ENCODE measurements around the gene SYCE1.
"Not testable (repeated sequence)": the region's sequence is repeated elsewhere in the genome, so short reads cannot be mapped to it uniquely, and the experiment has no call there.

Gene SYCE1

GRCh38 chr10:133557381-133557780 lies 8.0 kb downstream of the SYCE1 start:
- DNase-seq (ENCODE audit: low read depth in 2 of 2) = no peak

DNA sequence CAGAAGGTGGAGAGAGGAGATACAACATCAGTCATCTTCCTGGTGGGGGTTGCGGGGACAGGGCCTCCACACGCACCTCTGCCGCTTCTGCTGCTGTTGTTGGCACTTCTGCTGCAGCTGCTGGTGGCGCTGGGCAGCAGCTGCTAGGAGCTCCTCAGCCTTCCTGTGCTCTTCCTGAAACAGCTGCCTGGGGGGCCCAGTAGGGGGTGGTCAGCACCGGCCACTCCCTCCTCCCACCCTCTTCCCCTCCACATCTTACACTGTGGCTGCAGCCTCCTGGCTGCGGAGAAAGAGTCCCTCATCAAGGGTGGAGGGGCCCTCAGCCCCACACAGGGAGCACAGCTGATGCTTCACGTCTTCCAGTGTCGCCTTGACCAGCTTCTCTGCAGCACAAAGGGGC lies 9.9 kb downstream of the SYCE1 start:
- DNase-seq (ENCODE audit: low read depth in 2 of 2) = no peak

GRCh38 chr10:133554600-133554999 lies 10.8 kb downstream of the SYCE1 start:
- no peak for DNase-seq (ENCODE audit: low read depth in 2 of 2)

- DNase-seq (ENCODE audit: low read depth in 2 of 2) = no peak
Observed at GRCh38 chr10:133544506-133544905, 20.9 kb downstream of the SYCE1 start.

- not testable (repeated sequence) for DNase-seq (ENCODE audit: low read depth in 2 of 2)
Observed at GRCh38 chr10:133541441-133541975, 23.9 kb downstream of the SYCE1 start.

DNA sequence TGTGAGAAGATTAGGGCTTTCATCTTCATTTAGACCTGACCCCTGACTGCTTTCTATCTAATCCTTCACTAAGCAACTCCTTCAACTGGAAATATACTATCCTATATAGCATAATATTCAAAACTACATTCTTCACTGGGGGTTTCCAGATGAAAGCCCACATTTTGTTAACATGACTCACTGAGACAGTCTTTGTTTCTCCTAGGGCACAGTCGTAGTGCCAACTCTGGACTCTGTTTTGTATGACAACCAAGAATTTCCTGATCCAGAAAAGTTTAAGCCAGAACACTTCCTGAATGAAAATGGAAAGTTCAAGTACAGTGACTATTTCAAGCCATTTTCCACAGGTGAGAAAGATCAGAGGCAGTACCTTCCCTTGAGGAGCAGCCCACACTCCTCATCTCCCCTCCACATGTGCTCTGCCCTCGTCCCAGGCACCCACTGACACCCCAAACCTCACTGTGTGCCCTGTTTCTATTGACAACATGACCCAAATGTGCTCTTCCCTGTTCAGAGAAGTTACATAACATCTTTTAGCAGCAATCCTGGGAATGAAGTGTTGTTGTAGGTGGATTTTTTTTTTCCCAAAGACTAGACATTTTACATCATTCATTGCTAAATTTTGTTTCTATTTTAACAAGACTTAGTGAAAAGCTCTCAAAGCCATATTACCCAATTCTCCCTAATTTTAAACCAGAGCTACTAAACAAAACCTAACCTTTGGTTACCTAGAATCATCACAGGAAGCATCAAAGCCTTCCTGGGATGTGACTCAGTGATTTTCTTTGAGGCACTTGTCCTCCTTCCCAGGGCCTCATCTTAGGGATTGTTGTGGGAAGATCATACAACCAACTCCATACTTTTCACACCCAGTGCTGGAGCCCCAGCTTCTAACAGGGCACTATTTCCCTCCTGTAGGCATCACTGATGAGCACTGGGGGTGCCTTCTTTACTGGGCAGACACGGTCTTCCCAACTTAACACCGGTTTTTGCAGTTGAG lies 27.5 kb downstream of the SYCE1 start:
- no peak for DNase-seq (ENCODE audit: low read depth in 2 of 2)

- DNase-seq (ENCODE audit: low read depth in 2 of 2) = no peak
Observed at GRCh38 chr10:133536198-133536597, 29.2 kb downstream of the SYCE1 start.

DNA sequence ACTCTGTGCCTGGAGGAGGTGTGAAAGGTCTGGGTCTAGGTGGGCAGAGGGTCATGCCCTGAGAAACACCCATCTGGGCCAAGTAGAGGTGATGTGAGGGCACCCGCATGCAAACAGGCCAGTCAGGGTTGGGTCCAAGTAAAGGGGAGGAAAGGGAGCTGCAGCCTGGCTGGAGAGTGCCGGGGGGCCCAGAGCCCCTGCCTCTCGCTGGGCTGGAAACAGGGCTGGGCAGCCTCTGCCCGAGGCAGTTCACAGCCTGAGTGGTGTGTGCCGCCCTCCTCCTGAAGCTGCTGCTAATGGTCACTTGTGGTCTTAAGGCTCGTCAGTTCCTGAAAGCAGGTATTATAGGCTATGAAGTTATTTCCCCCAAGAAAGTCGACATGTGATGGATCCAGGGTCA lies 31.0 kb downstream of the SYCE1 start:
- DNase-seq (ENCODE audit: low read depth in 2 of 2) = no peak

DNA sequence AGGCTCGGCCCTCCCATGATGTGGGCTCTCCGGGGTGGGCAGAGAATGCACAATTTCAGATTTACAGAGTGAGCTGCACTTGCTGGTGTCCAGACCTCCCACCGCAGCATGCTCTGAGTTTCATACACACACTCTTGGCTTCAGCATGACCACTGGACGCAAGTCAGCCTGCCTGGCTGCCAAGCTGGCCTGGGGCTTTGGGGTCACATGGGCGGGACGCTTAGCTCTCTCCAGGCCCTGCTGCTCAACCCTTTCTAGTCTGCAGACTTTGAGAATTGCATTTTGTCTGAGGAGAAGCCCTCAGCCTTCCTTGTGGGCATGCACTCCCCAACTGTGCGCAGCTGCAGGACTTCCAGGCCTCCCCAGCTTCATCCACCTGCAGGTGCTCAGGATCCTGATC lies 32.5 kb downstream of the SYCE1 start:
- DNase-seq (ENCODE audit: low read depth in 2 of 2) = no peak

DNA sequence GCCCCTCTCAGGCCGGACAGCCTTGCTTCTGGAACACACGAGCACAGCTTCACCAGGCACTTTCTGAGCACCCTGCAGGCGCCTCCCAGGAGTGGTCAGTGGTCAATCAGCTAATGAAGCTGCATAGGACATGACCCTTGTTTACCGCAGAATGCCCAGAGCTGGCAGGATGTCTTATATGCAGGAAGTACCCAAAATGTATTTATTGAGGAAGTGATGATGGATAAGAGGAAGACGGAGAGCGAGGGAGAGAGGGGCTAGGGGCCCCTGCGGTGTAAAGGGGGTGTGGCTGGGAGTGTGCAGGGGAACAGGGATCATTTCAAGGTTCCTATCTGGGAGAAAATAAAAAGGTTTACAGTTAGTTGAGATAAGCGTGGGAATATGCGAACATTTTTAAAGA lies 34.9 kb downstream of the SYCE1 start:
- no peak for DNase-seq (ENCODE audit: low read depth in 2 of 2)

DNA sequence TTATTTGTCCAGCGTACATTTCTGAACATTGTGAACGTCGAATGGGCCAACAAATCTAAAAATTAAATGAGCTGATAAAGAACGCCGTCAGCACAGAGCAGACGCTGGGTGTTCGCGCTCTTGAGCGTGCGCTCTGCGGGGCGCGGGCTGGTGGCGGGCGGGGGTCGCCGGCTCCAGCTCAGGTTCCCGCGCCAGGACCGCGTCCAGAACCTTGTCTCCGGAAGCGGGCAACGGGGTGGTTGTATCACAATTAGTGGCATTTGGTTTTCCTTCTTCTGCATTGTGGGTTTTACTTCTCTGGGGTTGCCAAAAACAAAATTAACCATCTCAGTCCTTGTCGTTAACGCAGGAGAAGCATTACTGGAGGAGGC lies 35.8 kb downstream of the SYCE1 start:
- DNase-seq (ENCODE audit: low read depth in 2 of 2) = no peak

DNA sequence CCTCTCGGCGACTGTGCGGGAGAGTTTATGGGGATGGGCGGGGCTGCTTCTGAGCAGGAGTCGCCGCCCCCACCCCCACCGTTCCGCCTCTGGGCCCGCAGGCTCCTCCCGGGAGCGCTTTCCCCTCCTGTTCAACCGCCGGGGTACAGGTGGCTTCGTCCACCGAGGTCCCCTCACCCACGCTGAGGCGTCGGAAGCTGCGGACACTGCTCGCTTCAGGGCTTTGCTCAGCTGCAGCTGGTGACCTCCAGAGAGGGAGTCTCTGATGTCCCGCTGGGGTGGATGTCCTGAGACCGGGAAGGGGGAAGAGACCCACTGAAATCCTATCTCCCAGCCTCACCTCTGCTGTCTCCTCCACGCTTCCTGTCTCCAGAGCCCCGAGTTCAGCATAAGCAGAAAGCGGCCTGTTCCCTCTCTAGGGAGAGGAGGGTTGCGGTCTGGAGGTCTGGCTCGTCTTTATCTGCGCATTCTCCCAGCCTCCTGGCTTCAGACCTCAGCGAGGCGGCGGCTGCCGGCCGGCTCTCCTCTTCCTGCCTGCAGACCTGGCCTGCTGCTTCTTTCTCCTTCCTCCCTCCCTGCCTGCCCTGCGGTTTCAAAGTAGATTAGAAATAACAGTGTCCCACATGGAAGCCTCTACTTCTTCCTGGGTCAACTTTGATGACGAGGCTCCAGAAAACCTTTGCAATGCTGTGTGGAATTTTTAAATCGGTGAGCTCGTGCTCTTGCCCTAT lies 36.4 kb downstream of the SYCE1 start:
- no peak for DNase-seq (ENCODE audit: low read depth in 2 of 2)

DNA sequence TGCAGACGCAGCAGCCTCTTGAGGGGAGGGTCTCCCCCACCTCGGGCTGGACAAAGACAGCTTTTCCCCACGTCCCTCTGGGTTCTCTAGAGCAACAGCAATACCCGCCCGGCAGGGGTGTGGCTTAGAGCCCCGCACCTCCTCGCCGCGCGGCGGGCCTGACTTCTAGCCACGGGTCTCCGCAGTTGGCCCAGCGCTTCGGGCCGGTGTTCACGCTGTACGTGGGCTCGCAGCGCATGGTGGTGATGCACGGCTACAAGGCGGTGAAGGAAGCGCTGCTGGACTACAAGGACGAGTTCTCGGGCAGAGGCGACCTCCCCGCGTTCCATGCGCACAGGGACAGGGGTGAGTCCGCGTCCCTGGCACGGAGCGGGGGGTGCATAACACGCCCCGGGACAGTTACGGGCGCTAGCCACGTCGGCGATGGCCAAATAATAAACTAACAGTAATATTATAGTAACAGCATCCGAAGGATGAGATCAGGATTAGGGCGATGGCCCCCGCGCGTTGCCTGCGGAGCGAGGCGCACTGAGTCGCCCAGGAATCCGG lies 37.0 kb downstream of the SYCE1 start:
- DNase-seq (ENCODE audit: low read depth in 2 of 2) = no peak

DNA sequence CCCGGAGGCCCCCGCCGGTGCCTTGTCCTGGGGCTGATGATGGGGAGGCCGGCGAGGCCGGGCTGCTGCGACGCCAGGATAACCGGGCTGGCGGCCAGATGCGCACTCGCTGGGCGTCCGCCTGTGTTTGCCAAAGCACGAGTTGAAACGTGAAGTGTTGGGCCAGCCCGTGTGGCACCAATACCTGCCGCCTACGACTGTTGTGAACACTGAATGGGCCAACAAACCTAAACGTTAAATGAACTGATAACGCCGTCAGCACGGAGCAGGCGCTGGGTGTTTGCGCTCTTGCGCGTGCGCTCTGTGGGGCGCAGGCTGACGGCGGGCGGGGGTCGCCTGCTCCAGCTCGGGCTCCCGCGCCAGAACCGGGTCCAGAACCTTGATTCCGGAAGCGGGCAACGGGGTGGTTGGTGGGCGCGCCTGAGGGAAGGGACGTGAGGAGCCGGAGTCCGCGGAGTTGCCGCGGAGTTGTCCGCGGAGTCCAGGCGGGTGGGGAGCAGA lies 37.6 kb downstream of the SYCE1 start:
- DNase-seq (ENCODE audit: low read depth in 2 of 2) = no peak

DNA sequence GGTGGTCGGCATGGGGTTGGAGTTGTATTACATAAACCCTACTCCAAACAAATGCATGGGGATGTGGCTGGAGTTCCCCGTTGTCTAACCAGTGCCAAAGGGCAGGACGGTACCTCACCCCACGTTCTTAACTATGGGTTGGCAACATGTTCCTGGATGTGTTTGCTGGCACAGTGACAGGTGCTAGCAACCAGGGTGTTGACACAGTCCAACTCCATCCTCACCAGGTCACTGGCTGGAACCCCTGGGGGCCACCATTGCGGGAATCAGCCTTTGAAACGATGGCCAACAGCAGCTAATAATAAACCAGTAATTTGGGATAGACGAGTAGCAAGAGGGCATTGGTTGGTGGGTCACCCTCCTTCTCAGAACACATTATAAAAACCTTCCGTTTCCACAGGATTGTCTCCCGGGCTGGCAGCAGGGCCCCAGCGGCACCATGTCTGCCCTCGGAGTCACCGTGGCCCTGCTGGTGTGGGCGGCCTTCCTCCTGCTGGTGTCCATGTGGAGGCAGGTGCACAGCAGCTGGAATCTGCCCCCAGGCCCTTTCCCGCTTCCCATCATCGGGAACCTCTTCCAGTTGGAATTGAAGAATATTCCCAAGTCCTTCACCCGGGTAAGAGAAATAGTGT lies 38.3 kb downstream of the SYCE1 start, which contains the start of gene CYP2E1:
Gene CYP2E1, plus strand, starts transcription at position 407 of the 632 bp plus-strand sequence. Its CDS starts 33 bp downstream, at position 440.
- no peak for DNase-seq (ENCODE audit: low read depth in 2 of 2)

- DNase-seq (ENCODE audit: low read depth in 2 of 2) = no peak
Observed at GRCh38 chr10:133525444-133525843, 39.9 kb downstream of the SYCE1 start.

DNA sequence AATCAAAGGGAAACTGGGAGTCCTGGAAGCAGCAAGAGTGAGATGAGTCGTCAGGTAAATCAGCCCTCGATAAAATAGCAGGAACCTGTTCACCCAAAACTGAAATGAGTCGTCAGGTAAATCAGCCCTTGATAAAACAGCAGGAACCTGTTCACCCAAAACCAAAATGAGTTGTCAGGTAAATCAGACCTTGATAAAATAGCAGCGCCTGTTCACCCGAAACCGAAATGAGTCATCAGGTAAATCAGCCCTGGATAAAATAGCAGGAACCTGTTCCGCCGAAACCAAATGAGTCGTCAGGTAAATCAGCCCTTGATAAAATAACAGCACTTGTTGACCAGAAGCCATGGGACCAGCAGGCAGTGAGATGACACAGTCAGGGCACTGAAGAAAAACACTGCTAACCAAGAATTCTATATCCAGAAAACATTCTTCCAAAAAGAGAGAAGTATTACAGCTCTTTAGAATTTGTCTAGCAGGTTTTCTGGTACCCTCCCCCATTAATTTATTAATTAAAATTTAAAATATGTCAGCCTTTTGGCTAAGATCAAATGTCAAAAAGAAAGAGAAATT lies 41.7 kb downstream of the SYCE1 start:
- no peak for DNase-seq (ENCODE audit: low read depth in 2 of 2)

DNA sequence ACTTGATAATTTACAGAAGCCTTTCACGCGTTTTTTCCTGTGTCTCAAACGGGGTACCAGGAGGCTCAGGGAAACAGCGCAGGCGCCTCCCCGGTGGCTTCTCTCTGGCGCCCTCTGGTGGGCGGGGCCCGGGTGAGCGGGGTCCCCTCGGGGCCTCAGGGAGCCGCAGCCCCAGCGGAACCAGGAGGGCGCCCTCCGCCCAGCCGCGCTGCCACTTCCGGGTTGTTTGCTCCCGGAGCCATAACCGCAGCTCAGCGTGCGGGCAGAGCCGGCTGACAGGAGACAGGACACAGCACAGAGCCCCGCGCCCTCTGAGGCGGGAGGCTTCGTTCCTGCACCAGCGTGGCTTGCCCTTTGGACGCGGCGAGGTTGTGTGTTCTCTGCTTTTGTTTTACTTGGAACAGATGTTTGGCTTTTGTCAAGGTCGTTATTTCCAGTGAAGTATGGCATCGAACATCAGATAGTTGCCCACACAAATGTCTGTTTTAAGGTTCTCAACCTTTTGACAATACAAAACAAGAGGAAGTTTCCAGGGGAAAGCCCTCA lies 45.1 kb downstream of the SYCE1 start:
- peak; percentile 83 to 85 for DNase-seq (ENCODE audit: low read depth in 2 of 2)

DNA sequence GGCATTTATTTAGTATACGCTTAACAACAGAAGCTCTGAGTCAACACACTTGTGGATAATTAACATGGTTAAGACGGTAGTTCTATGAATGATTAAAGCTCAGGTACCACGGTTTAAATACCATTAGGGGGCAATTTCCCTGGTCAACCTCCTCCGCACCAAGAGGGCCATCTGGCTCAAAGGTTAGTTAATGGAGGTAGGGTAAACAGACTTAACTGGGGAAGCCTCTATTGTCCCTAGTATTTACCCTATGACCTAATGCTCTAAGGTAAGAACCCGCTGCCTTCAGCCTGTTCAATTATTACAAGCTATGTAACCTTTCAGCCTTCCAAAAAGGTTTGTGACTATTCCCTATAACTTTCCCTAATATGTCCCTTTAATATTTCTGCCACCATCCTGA lies 46.9 kb downstream of the SYCE1 start:
- not testable (repeated sequence) for DNase-seq (ENCODE audit: low read depth in 2 of 2)

DNA sequence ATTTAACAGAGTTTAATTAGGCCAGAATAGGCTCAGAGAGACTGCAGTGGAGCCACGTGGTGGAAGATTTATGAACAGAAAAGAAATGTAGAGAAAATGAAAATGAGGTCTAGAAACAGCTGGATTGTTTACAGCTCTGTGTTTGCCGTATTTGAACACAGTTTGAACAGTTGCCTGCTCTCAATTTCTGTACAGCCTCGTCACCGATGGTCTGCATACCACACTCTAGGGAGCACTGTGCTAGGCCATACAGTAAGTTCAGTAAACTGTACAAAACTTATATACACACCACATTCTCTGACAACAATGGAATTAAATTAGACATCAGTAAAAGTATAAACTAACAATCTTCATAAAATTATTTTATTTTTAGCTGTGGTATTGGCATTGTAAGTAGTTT lies 49.3 kb downstream of the SYCE1 start:
- DNase-seq (ENCODE audit: low read depth in 2 of 2) = no peak

GRCh38 chr10:133515471-133515870 lies 49.9 kb downstream of the SYCE1 start:
- no peak for DNase-seq (ENCODE audit: low read depth in 2 of 2)
